Activated naive CD8-positive, alpha-beta T cell treated with anti-CD3 and anti-CD28 coated beads, Interleukin-2, amount 50 U/mL, for 24 hours (primary cell): Measurements from ENCODE around the gene RC3H2.
"Not testable (repeated sequence)": the region's sequence is repeated elsewhere in the genome, so short reads cannot be mapped to it uniquely, and the experiment has no call there.

Experiments
- ATAC-seq: fragments of 150-1000 bp; cut with Tn5 transposase; one replicate; pipeline ENCODE4 v1.10.0; 2021
- DNase-seq: peaks from one replicate; pipeline ENCODE4 v3.0.0; 2021
- H3K27ac Mint-ChIP-seq: one replicate; pipeline ENCODE4 v1.8.0; 2021; ENCODE audit warnings: mild to moderate bottlenecking, mixed read lengths
- H3K27me3 Mint-ChIP-seq: one replicate; pipeline ENCODE4 v1.8.0; 2021; ENCODE audit warnings: mixed read lengths
- H3K36me3 Mint-ChIP-seq: one replicate; pipeline ENCODE4 v1.8.0; 2021; ENCODE audit warnings: low read depth, mixed read lengths
- H3K4me1 Mint-ChIP-seq: one replicate; pipeline ENCODE4 v1.8.0; 2021; ENCODE audit warnings: mixed read lengths
- H3K4me3 Mint-ChIP-seq: one replicate; pipeline ENCODE4 v1.8.0; 2021; ENCODE audit warnings: mild to moderate bottlenecking, moderate library complexity, mixed read lengths
- H3K9me3 Mint-ChIP-seq: one replicate; pipeline ENCODE4 v1.8.0; 2021; ENCODE audit warnings: mixed read lengths

The RC3H2 gene

GRCh38 chr9:122841501-122841900 is 63.7 kb downstream of the RC3H2 start:
- DNase-seq (no peak), ATAC-seq (no peak)
- no peaks in the 10 kb centered on the region for H3K9me3 Mint-ChIP-seq
- H3K36me3 Mint-ChIP-seq, result peaks cover 8% of the 10 kb centered on the region
- H3K27ac Mint-ChIP-seq, result no peak overlapping the region
- H3K27me3 Mint-ChIP-seq, result no peaks in the 10 kb centered on the region
- H3K4me1 Mint-ChIP-seq, result peaks cover 15% of the 10 kb centered on the region
- no peak overlapping the region for H3K4me3 Mint-ChIP-seq

GRCh38 chr9:122838441-122838840 is 66.7 kb downstream of the RC3H2 start:
- not testable (repeated sequence) for H3K27me3 Mint-ChIP-seq, H3K36me3 Mint-ChIP-seq, ATAC-seq, H3K9me3 Mint-ChIP-seq, H3K27ac Mint-ChIP-seq, DNase-seq, H3K4me3 Mint-ChIP-seq
- H3K4me1 Mint-ChIP-seq, result peaks cover 14% of the 10 kb centered on the region

GRCh38 chr9:122837266-122837850 is 67.8 kb downstream of the RC3H2 start:
- Mint-ChIP-seq H3K36me3 (no peaks in the 10 kb centered on the region), H3K9me3 (no peaks in the 10 kb centered on the region), H3K27me3 (no peaks in the 10 kb centered on the region), H3K4me1 (peaks cover 14% of the 10 kb centered on the region), H3K4me3 (no peak overlapping the region), H3K27ac (no peak overlapping the region)
- no peak for DNase-seq
- no peak for ATAC-seq

DNA sequence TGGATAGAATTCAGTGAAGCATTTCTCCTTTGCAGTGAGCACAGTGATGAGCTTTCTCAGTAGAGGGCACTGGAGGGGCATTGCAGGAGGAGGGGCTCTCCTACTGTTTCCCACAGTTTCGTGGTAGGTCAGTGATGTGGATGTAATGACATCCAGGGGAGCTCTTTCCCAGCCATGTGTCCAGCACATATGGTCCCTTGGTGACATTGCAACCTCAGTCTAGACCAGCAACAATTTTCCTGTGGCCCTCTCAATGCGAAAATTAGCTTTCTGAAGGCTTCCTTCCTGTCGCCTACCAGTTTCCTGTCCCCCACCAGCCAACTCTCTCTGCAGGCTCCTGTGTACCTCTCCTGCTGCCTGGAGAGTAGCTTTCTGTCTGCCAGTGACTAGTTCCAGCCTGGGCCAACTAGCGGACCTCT is 69.8 kb downstream of the RC3H2 start:
- DNase-seq, result peak; percentile 27
- Mint-ChIP-seq H3K9me3 (no peaks in the 10 kb centered on the region), H3K36me3 (no peaks in the 10 kb centered on the region), H3K4me1 (peaks cover 14% of the 10 kb centered on the region), H3K4me3 (peak overlapping the region; percentile 44), H3K27ac (peak overlapping the region; percentile 77), H3K27me3 (no peaks in the 10 kb centered on the region)
- ATAC-seq, result peak; percentile 65

DNA sequence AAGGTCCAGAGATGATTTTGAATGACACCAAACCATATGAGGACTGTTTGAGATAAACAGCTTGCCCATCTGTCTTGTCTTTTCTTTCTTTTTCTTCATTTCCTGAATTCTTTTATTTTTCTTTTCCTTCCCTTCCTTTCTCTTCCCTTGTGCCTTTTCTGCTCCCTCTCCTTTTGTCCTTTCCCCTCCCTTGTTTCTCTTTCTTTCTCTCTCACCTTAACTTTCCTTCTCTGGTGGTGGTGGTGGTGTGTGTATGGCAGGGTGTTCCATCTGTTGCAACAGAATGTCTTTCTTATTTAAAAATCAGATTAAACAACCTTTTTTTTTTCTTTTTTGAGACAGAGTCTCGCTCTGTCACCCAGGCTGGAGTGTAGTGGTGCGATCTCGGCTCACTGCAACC is 73.0 kb downstream of the RC3H2 start:
- Mint-ChIP-seq H3K4me3 (no peak overlapping the region), H3K27me3 (no peaks in the 10 kb centered on the region), H3K9me3 (no peaks in the 10 kb centered on the region), H3K27ac (no peak overlapping the region), H3K36me3 (no peaks in the 10 kb centered on the region), H3K4me1 (peaks cover 24% of the 10 kb centered on the region)
- ATAC-seq (no peak), DNase-seq (no peak)

DNA sequence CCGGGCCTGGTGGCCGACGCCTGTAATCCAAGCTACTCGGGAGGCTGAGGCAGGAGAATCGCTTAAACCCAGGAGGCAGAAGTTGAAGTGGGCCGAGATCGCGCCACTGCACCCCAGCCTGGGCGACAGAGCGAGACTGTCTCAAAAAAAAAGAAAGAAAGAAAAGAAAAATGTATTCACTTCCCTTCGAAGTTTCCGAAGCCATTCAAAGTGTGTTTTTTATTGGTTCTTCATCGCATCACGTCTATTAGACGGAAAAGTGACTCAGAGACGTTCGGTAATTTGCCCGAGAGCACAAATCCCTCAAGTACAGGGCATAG is 76.2 kb downstream of the RC3H2 start:
- DNase-seq, H3K9me3 Mint-ChIP-seq, H3K36me3 Mint-ChIP-seq, ATAC-seq, H3K27me3 Mint-ChIP-seq: not testable (repeated sequence)
- H3K4me1 Mint-ChIP-seq, result peaks cover 30% of the 10 kb centered on the region
- peak overlapping the region; percentile 98 for H3K4me3 Mint-ChIP-seq
- H3K27ac Mint-ChIP-seq, result peak overlapping the region; percentile 92

- no peak for ATAC-seq
- H3K4me3 Mint-ChIP-seq, result peak overlapping the region; percentile 98
Observed at GRCh38 chr9:122827761-122828093, 77.4 kb downstream of the RC3H2 start.

DNA sequence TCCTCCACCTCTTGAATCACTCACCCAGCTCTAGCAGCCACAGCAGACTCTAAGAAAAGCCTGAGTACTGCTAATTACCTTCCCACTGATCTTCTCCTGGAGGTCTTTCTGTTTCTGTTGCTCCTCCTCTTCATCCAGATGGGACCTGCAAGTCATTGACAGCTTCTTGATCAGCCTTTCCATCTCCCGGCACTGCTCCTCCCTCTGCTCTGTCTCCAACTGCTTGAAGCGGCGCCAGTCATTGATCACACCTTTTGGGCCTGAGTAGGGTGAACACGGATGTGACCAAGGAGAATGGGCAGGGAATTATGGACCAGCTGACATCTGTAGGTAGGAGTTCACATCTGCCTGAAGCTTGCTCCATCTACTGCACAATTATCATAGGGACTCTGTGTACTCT is 82.2 kb downstream of the RC3H2 start:
- no peaks in the 10 kb centered on the region for H3K27me3 Mint-ChIP-seq
- DNase-seq, result no peak
- peaks cover 32% of the 10 kb centered on the region for H3K36me3 Mint-ChIP-seq
- H3K4me1 Mint-ChIP-seq, result peaks cover 40% of the 10 kb centered on the region
- no peak overlapping the region for H3K4me3 Mint-ChIP-seq
- H3K27ac Mint-ChIP-seq, result peak overlapping the region; percentile 30
- no peaks in the 10 kb centered on the region for H3K9me3 Mint-ChIP-seq
- no peak for ATAC-seq

More at GRCh38 chr9:122827761-122828093, 77.4 kb downstream of the RC3H2 start:
- no peak for DNase-seq
- H3K4me1 Mint-ChIP-seq, result peaks cover 34% of the 10 kb centered on the region
- no peaks in the 10 kb centered on the region for H3K27me3 Mint-ChIP-seq
- peaks cover 14% of the 10 kb centered on the region for H3K36me3 Mint-ChIP-seq
- H3K27ac Mint-ChIP-seq, result peak overlapping the region; percentile 92
- H3K9me3 Mint-ChIP-seq, result no peaks in the 10 kb centered on the region

DNA sequence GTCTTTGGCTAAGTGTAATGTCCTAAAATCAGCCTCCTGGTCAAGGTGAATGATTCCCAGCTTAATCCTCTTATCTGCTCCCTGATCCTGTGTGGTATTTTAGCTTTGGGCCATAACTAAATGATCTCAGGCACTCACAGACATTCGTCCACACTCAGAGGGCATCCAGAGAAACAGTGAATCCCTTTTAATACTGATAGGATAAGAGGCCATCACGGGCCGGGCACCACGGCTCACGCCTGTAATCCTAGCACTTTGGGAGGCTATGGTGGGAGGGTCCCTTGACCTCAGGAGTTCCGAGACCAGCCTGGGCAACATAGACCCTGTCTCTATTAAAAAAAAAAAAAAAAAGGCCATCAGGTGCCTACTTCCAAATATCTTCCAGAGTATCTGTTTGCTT is 83.1 kb downstream of the RC3H2 start:
- Mint-ChIP-seq H3K27me3 (no peaks in the 10 kb centered on the region), H3K4me3 (no peak overlapping the region), H3K27ac (no peak overlapping the region), H3K9me3 (no peaks in the 10 kb centered on the region), H3K4me1 (peaks cover 34% of the 10 kb centered on the region), H3K36me3 (peaks cover 36% of the 10 kb centered on the region)
- no peak for DNase-seq
- ATAC-seq, result no peak

GRCh38 chr9:122821278-122821943 is 83.7 kb downstream of the RC3H2 start:
- Mint-ChIP-seq H3K4me3 (no peak overlapping the region), H3K9me3 (no peaks in the 10 kb centered on the region), H3K4me1 (peaks cover 33% of the 10 kb centered on the region), H3K27ac (peak overlapping the region; percentile 4), H3K36me3 (peaks cover 38% of the 10 kb centered on the region), H3K27me3 (no peaks in the 10 kb centered on the region)
- no peak for DNase-seq
- ATAC-seq, result no peak

DNA sequence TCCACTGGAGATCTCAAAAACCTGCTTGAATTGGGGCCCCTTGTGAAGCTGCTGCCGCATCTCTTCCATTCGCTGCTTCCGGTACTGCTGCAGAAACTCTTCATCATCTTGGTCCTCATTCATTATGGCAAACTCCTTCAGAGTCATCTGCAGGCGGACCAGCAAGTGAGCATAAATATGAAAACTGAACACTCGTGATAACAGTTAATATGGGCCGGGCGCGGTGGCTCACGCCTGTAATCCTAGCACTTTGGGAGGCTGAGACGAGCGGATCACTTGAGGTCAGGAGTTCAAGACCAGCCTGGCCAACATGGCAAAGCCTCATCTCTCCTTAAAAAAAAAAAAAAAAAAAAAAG is 84.7 kb downstream of the RC3H2 start:
- DNase-seq (no peak), ATAC-seq (no peak)
- H3K27me3 Mint-ChIP-seq, result no peaks in the 10 kb centered on the region
- no peak overlapping the region for H3K4me3 Mint-ChIP-seq
- peaks cover 34% of the 10 kb centered on the region for H3K36me3 Mint-ChIP-seq
- H3K9me3 Mint-ChIP-seq, result no peaks in the 10 kb centered on the region
- peaks cover 35% of the 10 kb centered on the region for H3K4me1 Mint-ChIP-seq
- H3K27ac Mint-ChIP-seq, result no peak overlapping the region

DNA sequence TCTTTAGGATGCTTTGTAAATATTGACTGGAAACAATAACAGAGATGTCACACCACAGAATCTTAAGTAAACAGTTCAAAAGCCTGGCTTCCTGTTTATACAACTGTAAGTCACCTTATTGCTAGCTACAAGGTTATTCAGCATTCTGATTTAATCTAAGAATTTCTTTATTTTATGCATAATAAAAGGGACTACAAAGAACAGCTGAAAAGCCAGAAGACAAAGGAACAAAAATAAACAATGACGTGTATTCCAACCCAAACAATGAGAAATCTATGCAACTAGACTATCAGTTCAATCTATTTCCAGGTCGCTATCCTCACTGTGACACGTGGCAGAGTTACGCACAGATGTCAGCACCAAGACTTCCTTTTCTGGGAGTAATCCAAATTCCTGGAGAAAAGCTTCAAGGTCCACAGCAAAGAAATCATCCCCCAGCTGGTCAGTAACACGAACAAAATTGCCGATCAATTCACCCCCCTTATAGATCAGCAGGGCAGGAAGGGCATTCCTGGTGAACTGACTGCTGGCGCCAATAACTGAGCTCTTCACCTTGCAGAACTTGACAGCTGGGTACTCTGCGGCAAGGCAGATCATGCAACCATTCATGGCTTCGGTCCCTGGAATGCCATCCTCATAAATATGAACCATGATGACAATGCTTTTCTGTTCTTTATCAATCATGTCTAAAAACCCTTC is 85.2 kb downstream of the RC3H2 start:
- peaks cover 38% of the 10 kb centered on the region for H3K4me1 Mint-ChIP-seq
- ATAC-seq (no peak), DNase-seq (no peak)
- peaks cover 34% of the 10 kb centered on the region for H3K36me3 Mint-ChIP-seq
- no peaks in the 10 kb centered on the region for H3K9me3 Mint-ChIP-seq
- H3K27ac Mint-ChIP-seq, result no peak overlapping the region
- H3K27me3 Mint-ChIP-seq, result no peaks in the 10 kb centered on the region
- no peak overlapping the region for H3K4me3 Mint-ChIP-seq

DNA sequence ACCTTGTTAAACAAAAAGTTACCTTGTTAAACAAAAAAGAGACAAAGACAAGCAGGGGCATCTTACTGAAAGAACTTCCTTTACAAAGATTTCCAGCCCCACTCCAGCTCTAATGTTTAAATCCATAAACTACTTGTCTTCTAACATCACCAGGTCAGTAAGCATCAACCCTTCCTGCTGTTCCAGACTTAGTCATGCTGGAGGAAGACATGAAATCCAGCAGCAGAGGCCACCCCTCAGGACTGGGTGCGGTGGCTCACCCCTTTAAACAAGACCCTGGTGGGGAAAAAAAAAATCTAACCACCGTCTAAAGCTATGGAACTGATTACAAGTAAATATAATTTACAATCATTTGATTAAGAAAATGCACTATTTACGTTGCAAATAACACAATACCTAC is 85.8 kb downstream of the RC3H2 start:
- Mint-ChIP-seq H3K27me3 (no peaks in the 10 kb centered on the region), H3K36me3 (peaks cover 33% of the 10 kb centered on the region), H3K4me3 (no peak overlapping the region), H3K4me1 (peaks cover 38% of the 10 kb centered on the region), H3K9me3 (no peaks in the 10 kb centered on the region), H3K27ac (no peak overlapping the region)
- ATAC-seq (no peak), DNase-seq (no peak)

DNA sequence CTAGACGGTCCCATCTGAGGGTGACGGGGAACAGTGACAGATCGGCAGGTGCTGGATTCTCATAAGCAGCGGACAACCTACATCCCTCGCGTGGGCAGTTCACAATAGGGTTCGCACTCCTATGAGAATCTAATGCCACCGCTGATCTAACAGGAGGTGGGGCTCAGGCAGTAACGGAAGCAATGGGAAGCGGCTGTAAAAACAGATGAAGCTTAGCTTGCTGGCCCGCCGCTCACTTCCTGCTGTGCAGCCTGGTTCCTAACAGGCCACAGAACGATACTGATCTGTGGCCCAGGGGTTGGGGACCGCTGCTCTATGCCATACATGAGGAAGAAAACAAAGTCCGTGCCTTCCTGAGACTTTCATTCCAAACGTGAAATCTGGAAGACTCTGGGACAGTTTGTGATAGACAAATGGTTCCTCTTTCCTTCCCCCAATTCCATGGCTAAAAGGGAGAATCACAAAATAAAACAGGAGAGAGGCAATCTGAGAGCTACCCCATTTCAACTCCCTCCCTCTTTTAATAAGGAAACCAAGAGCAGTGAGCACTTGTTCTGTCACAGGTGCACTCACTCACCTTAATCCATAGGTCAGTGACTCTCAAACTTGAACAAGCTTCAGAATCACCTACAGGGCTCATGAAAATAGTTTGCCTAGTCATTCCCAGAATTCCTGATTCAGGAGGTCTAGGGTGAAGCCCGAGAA is 88.8 kb downstream of the RC3H2 start:
- Mint-ChIP-seq H3K4me3 (peak overlapping the region; percentile 57), H3K27ac (peak overlapping the region; percentile 72), H3K36me3 (peaks cover 16% of the 10 kb centered on the region), H3K27me3 (no peaks in the 10 kb centered on the region), H3K4me1 (peaks cover 34% of the 10 kb centered on the region), H3K9me3 (no peaks in the 10 kb centered on the region)
- ATAC-seq (peak; percentile 60), DNase-seq (peak; percentile 34)

DNA sequence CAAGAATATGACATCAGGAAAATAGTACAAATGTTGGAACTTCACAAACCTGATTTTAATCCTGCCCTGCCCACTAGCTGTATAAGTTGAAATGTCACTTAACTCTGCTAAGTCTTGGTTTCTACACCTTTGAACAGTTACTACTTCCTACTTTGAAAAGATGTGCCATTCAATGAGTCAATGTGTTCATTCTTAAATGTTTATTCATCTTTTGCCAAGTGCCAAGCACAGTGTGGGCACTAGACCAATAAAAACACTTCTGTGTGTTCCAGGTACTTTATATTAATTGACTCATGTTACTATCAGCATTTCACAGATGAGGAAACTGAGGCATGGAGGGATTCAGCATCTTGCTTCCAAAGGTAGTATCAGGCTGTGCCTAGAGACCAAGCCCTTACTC is 89.6 kb downstream of the RC3H2 start:
- Mint-ChIP-seq H3K27me3 (no peaks in the 10 kb centered on the region), H3K4me1 (peaks cover 34% of the 10 kb centered on the region), H3K4me3 (no peak overlapping the region), H3K9me3 (no peaks in the 10 kb centered on the region), H3K27ac (no peak overlapping the region), H3K36me3 (peaks cover 12% of the 10 kb centered on the region)
- DNase-seq (no peak), ATAC-seq (no peak)
